ENCODE results near the gene GADL1.

Gene GADL1

GRCh38 chr3:30691249-30691880 lies 203.1 kb downstream of the GADL1 start:
- no peak for DNase-seq

GRCh38 chr3:30690199-30690598 lies 204.3 kb downstream of the GADL1 start:
- DNase-seq: no peak

GRCh38 chr3:30688776-30689641 lies 205.5 kb downstream of the GADL1 start:
- DNase-seq: no peak

GRCh38 chr3:30687930-30688570 lies 206.4 kb downstream of the GADL1 start:
- no peak for DNase-seq

- DNase-seq: no peak
Measured at GRCh38 chr3:30686799-30687198, 207.7 kb downstream of the GADL1 start.

GRCh38 chr3:30686176-30686575 lies 208.3 kb downstream of the GADL1 start:
- DNase-seq: no peak

GRCh38 chr3:30685267-30685667 lies 209.2 kb downstream of the GADL1 start:
- DNase-seq: no peak

- DNase-seq: no peak
Measured at GRCh38 chr3:30684356-30684755, 210.1 kb downstream of the GADL1 start.

GRCh38 chr3:30683769-30684168 lies 210.7 kb downstream of the GADL1 start:
- no peak for DNase-seq

- no peak for DNase-seq
Measured at GRCh38 chr3:30682434-30683155, 211.9 kb downstream of the GADL1 start.

- DNase-seq: no peak
Measured at GRCh38 chr3:30681649-30682211, 212.7 kb downstream of the GADL1 start.

GRCh38 chr3:30680789-30681648 lies 213.4 kb downstream of the GADL1 start:
- no peak for DNase-seq

GRCh38 chr3:30679045-30679444 lies 215.4 kb downstream of the GADL1 start:
- DNase-seq: no peak

GRCh38 chr3:30677347-30677685 lies 217.1 kb downstream of the GADL1 start:
- DNase-seq: no peak

GRCh38 chr3:30676424-30677346 lies 217.8 kb downstream of the GADL1 start:
- no peak for DNase-seq
